ENCODE results near the gene ACE. TPM values are rescaled to one million over a fixed set of nuclear protein-coding genes. Genes with fewer than 3 reads are reported as not detected.

ACE gene
- total RNA-seq, 1 experiment from 2014 or later = 5.4 TPM

GRCh38 chr17:63524051-63524450 is 47.2 kb downstream of the ACE start:
- H4K20me1 ChIP-seq (ENCODE audit: control insufficient read depth, insufficient read depth, insufficient read length) = no peaks in the 10 kb centered on the region
- Mint-ChIP-seq H3K4me1 (peaks cover 40 to 45% of the 10 kb centered on the region in 2 experiments), H3K9me3 (no peaks in the 10 kb centered on the region), H3K4me3 (peak overlapping the region; percentile 64 to 77), H3K36me3 (ENCODE audit: insufficient read depth in 1 of 3, low read depth in 3 of 3) (no peaks in the 10 kb centered on the region), H3K27me3 (ENCODE audit: low read depth) (peaks cover 8% of the 10 kb centered on the region), H3K27ac (no peak overlapping the region; a peak in 2 of 7 replicates)
- H4K8ac ChIP-seq (replicated peaks; ENCODE audit: insufficient read length, low read depth, low read length) = no peak overlapping the region
- no peaks in the 10 kb centered on the region for H3K9me3 ChIP-seq (ENCODE audit: control insufficient read depth, low read depth, low read length)
- no peak overlapping the region for H2AK5ac ChIP-seq (ENCODE audit: insufficient read length, low read length)
- TF ChIP-seq CTCF (conservative IDR thresholded peaks at IDR 0.05) = no peak
- H3K14ac ChIP-seq (ENCODE audit: insufficient read depth, low read length) = no peak overlapping the region
- H3K18ac ChIP-seq (ENCODE audit: insufficient read length, low read depth, low read length) = no peak overlapping the region
- H3K9ac ChIP-seq (ENCODE audit: extremely low read depth, insufficient read length, low read length) = no peak overlapping the region
- H2BK12ac ChIP-seq (ENCODE audit: insufficient read length, low read depth, low read length) = no peak overlapping the region
- H3K79me1 ChIP-seq (ENCODE audit: insufficient read depth, low read depth, low read length, poor library complexity, severe bottlenecking) = no peaks in the 10 kb centered on the region
- H2BK5ac ChIP-seq (ENCODE audit: insufficient read length, low read length) = no peak overlapping the region
- H3K4me2 ChIP-seq (ENCODE audit: insufficient read depth, insufficient read length, low read length) = peak overlapping the region; percentile 63
- no peak overlapping the region for H4K5ac ChIP-seq (ENCODE audit: insufficient read length, low read depth, low read length)
- no peak overlapping the region for H3K56ac ChIP-seq (ENCODE audit: insufficient read length, low read depth, low read length)
- no peak overlapping the region for H2BK15ac ChIP-seq (ENCODE audit: low read depth, low read length)
- no peaks in the 10 kb centered on the region for H3K79me2 ChIP-seq (ENCODE audit: insufficient read depth, low read length)
- no peak overlapping the region for H3K23ac ChIP-seq (ENCODE audit: insufficient read length, low read depth, low read length)
- H3K4ac ChIP-seq (ENCODE audit: low read depth, low read length) = no peak overlapping the region
- no peaks in the 10 kb centered on the region for H3K27me3 ChIP-seq (ENCODE audit: insufficient read depth, low read length)
- H2BK120ac ChIP-seq (ENCODE audit: low read depth, low read length, poor library complexity, severe bottlenecking) = no peak overlapping the region
- H2BK20ac ChIP-seq (ENCODE audit: low read depth, low read length, poor library complexity, severe bottlenecking) = no peak overlapping the region
- H3T11ph ChIP-seq (ENCODE audit: low read length) = no peak overlapping the region
- no peak for DNase-seq
- H3K4me1 ChIP-seq (ENCODE audit: insufficient read depth, low read length) = peaks cover 6% of the 10 kb centered on the region; the same call in 1 of the 2 replicates
- H3K27ac ChIP-seq (ENCODE audit: insufficient read length, low read depth, low read length) = no peak overlapping the region
- H2AFZ ChIP-seq (ENCODE audit: low read length) = no peak overlapping the region
- WGBS (ENCODE audit: extremely low coverage, insufficient read length, low lambda C conversion rate) = no CpG with 5 or more reads among the region's 14 CpGs
- H4K91ac ChIP-seq (ENCODE audit: insufficient read length, low read depth, low read length) = no peak overlapping the region
- H3K23me2 ChIP-seq (ENCODE audit: insufficient read length, low read depth, low read length, poor library complexity, severe bottlenecking) = peaks cover 6% of the 10 kb centered on the region

Measured in H9 (cell line).